GM23338 (cell line): ENCODE measurements around the gene ADORA1. TPM values are rescaled to one million over a fixed set of nuclear protein-coding genes. Genes with fewer than 3 reads are reported as not detected.

ENCODE experiments used
- ATAC-seq: fragments of 200-7000 bp; cut with Tn5 transposase; 3 replicates; pipeline ENCODE4 v1.9.1; 2020
- DNase-seq: peaks from one replicate; pipeline ENCODE4 v3.0.0-alpha.2; 2015; ENCODE audit warnings: low spot score
- H2AFZ ChIP-seq: fragments of 200-600 bp; sonication (generic); 2 replicates; pipeline ENCODE4 v1.8.0; 2016; ENCODE audit warnings: antibody characterized with exemption, mild to moderate bottlenecking, moderate library complexity
- H3F3A ChIP-seq: fragments of 200-600 bp; sonication (generic); replicated peaks from 2 replicates; pipeline ENCODE4 v1.8.0; 2017; ENCODE audit warnings: antibody characterized with exemption, mixed run types, low read depth
- H3K27ac ChIP-seq: fragments of 200-600 bp; sonication (generic); 2 replicates; pipeline ENCODE4 v1.6.1; 2016; ENCODE audit warnings: low read depth
- H3K27me3 ChIP-seq: fragments of 200-600 bp; sonication (generic); 2 replicates; pipeline ENCODE4 v1.8.0; 2016; ENCODE audit warnings: mild to moderate bottlenecking, mixed run types, moderate library complexity; ENCODE audit not compliant: insufficient read depth
- H3K36me3 ChIP-seq: fragments of 200-600 bp; sonication (generic); 2 replicates; pipeline ENCODE4 v1.8.0; 2016; ENCODE audit warnings: mild to moderate bottlenecking; ENCODE audit not compliant: insufficient read depth
- H3K4me1 ChIP-seq: fragments of 200-600 bp; sonication (generic); 2 replicates; pipeline ENCODE4 v1.8.0; 2016; ENCODE audit warnings: mild to moderate bottlenecking, moderate library complexity; ENCODE audit not compliant: insufficient read depth
- H3K4me2 ChIP-seq: fragments of 200-600 bp; sonication (generic); 2 replicates; pipeline ENCODE4 v1.7.1; 2017; ENCODE audit warnings: mixed run types
- H3K4me3 ChIP-seq: fragments of 200-600 bp; sonication (generic); 2 replicates; pipeline ENCODE4 v1.6.1; 2016; ENCODE audit warnings: mixed run types
- H3K79me2 ChIP-seq: fragments of 200-600 bp; sonication (generic); replicated peaks from 2 replicates; pipeline ENCODE4 v1.8.0; 2017; ENCODE audit warnings: mild to moderate bottlenecking; ENCODE audit not compliant: insufficient read depth
- H3K9me2 ChIP-seq: fragments of 200-600 bp; sonication (generic); 2 replicates; pipeline ENCODE4 v1.8.0; 2017; ENCODE audit not compliant: insufficient read depth
- H4K20me1 ChIP-seq: fragments of 200-600 bp; sonication (generic); replicated peaks from 2 replicates; pipeline ENCODE4 v1.8.0; 2017; ENCODE audit warnings: mild to moderate bottlenecking; ENCODE audit not compliant: insufficient read depth
- H3K27ac Mint-ChIP-seq: 2 replicates; pipeline ENCODE4 v1.8.0; 2020; ENCODE audit warnings: inconsistent platforms, mild to moderate bottlenecking, moderate library complexity, mixed read lengths
- H3K27me3 Mint-ChIP-seq: 3 replicates; pipeline ENCODE4 v1.8.0; 2022; ENCODE audit warnings: low read depth, mild to moderate bottlenecking, moderate library complexity, mixed read lengths, inconsistent platforms; ENCODE audit not compliant: insufficient read depth, poor library complexity
- H3K36me3 Mint-ChIP-seq: 3 replicates; pipeline ENCODE4 v1.8.0; 2021; ENCODE audit warnings: low read depth, mild to moderate bottlenecking, inconsistent platforms, moderate library complexity, mixed read lengths
- H3K4me1 Mint-ChIP-seq: 3 replicates; pipeline ENCODE4 v1.8.0; 2020; ENCODE audit warnings: mild to moderate bottlenecking, inconsistent platforms, mixed read lengths
- H3K4me3 Mint-ChIP-seq: 3 replicates; pipeline ENCODE4 v1.8.0; 2021; ENCODE audit warnings: moderate library complexity, mild to moderate bottlenecking, inconsistent platforms, mixed read lengths
- H3K9me3 Mint-ChIP-seq: 3 replicates; pipeline ENCODE4 v1.8.0; 2020; ENCODE audit warnings: moderate library complexity, mild to moderate bottlenecking, inconsistent platforms, mixed read lengths
- CREB1 ChIP-seq: fragments of 250-450 bp; sonication (Bioruptor Pico); IDR thresholded peaks from 2 replicates; pipeline ENCODE4 v1.5.0; 2020; ENCODE audit warnings: low read depth, mild to moderate bottlenecking, moderate library complexity
- EZH2 ChIP-seq: fragments of 200-600 bp; sonication (generic); IDR thresholded peaks from one replicate; pipeline ENCODE4 v1.8.0; 2017; ENCODE audit warnings: antibody characterized with exemption, mild to moderate bottlenecking, low read depth; ENCODE audit not compliant: unreplicated experiment
- EZH2phosphoT487 ChIP-seq: fragments of 200-600 bp; sonication (generic); IDR thresholded peaks from one replicate; pipeline ENCODE4 v1.8.1; 2018; ENCODE audit warnings: antibody characterized with exemption; ENCODE audit not compliant: unreplicated experiment
- NANOG ChIP-seq: IDR thresholded peaks from 2 replicates; pipeline ENCODE4 v1.6.1; 2016; ENCODE audit warnings: antibody characterized with exemption, borderline replicate concordance
- POLR2AphosphoS5 ChIP-seq: IDR thresholded peaks from 2 replicates; pipeline ENCODE4 v1.6.1; 2016; ENCODE audit warnings: antibody characterized with exemption, low read depth
- STAT1 ChIP-seq: IDR thresholded peaks from one replicate; pipeline ENCODE4 v1.6.1; 2016; ENCODE audit warnings: antibody characterized with exemption; ENCODE audit not compliant: unreplicated experiment
- ZNF114 ChIP-seq: fragments of 250-450 bp; sonication (Bioruptor Pico); IDR thresholded peaks from 2 replicates; pipeline ENCODE4 v1.5.0; 2020; ENCODE audit warnings: mild to moderate bottlenecking, moderate library complexity
- polyA plus RNA-seq: library from polyadenylated mRNA; unstranded; fragments of >200 nt; fragmentation: Nextera tagmentation; extraction: Ambion mirVana; gene quantifications from 2 replicates; pipeline ENCODE4 v1.2.1, GENCODE V29; 2016
- total RNA-seq: library from RNA; depleted of rRNA; stranded (reverse); fragments of >200 nt; shearing (Covaris generic); gene quantifications from 2 replicates; pipeline ENCODE4 v1.2.3, GENCODE V29; 2014
- TF ChIP-seq, protein P1 (sequence below): fragments of 250-450 bp; sonication (Bioruptor Pico); IDR thresholded peaks from 2 replicates; pipeline ENCODE4 v1.5.0; 2020; ENCODE audit warnings: mild to moderate bottlenecking, moderate library complexity

The ADORA1 gene
- total and polyA plus RNA-seq, 2 experiments from 2014 or later: 0.63 to 1.8 TPM

- TF ChIP-seq, protein P1, sequence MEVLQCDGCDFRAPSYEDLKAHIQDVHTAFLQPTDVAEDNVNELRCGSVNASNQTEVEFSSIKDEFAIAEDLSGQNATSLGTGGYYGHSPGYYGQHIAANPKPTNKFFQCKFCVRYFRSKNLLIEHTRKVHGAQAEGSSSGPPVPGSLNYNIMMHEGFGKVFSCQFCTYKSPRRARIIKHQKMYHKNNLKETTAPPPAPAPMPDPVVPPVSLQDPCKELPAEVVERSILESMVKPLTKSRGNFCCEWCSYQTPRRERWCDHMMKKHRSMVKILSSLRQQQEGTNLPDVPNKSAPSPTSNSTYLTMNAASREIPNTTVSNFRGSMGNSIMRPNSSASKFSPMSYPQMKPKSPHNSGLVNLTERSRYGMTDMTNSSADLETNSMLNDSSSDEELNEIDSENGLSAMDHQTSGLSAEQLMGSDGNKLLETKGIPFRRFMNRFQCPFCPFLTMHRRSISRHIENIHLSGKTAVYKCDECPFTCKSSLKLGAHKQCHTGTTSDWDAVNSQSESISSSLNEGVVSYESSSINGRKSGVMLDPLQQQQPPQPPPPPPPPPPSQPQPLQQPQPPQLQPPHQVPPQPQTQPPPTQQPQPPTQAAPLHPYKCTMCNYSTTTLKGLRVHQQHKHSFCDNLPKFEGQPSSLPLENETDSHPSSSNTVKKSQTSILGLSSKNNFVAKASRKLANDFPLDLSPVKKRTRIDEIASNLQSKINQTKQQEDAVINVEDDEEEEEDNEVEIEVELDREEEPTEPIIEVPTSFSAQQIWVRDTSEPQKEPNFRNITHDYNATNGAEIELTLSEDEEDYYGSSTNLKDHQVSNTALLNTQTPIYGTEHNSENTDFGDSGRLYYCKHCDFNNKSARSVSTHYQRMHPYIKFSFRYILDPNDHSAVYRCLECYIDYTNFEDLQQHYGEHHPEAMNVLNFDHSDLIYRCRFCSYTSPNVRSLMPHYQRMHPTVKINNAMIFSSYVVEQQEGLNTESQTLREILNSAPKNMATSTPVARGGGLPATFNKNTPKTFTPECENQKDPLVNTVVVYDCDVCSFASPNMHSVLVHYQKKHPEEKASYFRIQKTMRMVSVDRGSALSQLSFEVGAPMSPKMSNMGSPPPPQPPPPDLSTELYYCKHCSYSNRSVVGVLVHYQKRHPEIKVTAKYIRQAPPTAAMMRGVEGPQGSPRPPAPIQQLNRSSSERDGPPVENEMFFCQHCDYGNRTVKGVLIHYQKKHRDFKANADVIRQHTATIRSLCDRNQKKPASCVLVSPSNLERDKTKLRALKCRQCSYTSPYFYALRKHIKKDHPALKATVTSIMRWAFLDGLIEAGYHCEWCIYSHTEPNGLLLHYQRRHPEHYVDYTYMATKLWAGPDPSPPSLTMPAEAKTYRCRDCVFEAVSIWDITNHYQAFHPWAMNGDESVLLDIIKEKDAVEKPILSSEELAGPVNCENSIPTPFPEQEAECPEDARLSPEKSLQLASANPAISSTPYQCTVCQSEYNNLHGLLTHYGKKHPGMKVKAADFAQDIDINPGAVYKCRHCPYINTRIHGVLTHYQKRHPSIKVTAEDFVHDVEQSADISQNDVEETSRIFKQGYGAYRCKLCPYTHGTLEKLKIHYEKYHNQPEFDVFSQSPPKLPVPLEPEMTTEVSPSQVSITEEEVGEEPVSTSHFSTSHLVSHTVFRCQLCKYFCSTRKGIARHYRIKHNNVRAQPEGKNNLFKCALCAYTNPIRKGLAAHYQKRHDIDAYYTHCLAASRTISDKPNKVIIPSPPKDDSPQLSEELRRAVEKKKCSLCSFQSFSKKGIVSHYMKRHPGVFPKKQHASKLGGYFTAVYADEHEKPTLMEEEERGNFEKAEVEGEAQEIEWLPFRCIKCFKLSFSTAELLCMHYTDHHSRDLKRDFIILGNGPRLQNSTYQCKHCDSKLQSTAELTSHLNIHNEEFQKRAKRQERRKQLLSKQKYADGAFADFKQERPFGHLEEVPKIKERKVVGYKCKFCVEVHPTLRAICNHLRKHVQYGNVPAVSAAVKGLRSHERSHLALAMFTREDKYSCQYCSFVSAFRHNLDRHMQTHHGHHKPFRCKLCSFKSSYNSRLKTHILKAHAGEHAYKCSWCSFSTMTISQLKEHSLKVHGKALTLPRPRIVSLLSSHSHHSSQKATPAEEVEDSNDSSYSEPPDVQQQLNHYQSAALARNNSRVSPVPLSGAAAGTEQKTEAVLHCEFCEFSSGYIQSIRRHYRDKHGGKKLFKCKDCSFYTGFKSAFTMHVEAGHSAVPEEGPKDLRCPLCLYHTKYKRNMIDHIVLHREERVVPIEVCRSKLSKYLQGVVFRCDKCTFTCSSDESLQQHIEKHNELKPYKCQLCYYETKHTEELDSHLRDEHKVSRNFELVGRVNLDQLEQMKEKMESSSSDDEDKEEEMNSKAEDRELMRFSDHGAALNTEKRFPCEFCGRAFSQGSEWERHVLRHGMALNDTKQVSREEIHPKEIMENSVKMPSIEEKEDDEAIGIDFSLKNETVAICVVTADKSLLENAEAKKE (CRISPR knock-in tag): no peak
Measured at GRCh38 chr1:203139976-203140475, 12.5 kb downstream of the ADORA1 start (continued).

DNA sequence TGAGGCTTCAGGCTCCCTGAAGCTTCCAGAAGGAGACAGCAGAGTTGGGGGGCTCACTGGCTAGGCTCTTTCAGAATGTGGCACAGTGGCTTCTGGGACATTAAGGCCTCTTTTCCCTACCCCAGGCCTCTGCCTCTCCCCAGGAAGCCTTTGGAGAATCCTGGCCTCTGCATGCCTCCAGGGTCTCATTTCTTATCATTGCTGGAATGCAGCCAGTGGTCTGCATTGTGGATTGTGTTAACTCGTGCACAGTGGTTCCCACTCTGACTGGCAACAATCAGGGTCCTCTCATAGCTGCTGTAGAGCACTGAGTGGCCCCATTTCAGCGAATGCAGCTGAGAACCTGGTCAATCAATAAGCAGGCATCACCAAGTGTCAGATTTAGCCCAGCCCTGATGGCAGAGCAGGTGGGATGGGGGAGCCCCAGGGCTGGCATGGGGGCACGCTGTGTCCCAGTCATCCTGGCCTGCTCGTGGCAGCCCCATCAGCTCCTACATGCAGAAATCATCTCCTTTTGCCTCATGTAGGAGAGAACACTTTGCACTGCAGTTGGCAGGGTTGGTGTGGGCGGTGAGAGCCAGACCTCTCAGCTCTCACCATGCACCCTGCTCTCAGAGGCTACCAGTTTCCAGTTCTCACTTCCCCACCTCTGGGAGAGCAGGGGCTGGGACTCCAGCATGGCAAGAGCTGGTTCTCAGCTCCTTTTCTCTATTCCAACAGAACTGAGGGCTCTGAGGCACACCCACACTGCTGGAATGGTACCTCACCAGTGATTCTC, 13.4 kb downstream of the ADORA1 start:
- Mint-ChIP-seq H3K27ac (no peak overlapping the region), H3K9me3 (peaks cover 2% of the 10 kb centered on the region; the same call in 1 of the 3 replicates), H3K27me3 (peaks cover 7% of the 10 kb centered on the region), H3K4me3 (no peak overlapping the region), H3K4me1 (peaks cover 18% of the 10 kb centered on the region), H3K36me3 (no peaks in the 10 kb centered on the region)
- H3K27me3 ChIP-seq: no peaks in the 10 kb centered on the region
- H3K9me2 ChIP-seq: no peaks in the 10 kb centered on the region
- DNase-seq: no peak
- no peak overlapping the region for H3K27ac ChIP-seq
- no peak for ATAC-seq
- H3K36me3 ChIP-seq: no peaks in the 10 kb centered on the region
- H3F3A ChIP-seq: no peaks in the 10 kb centered on the region
- H3K4me1 ChIP-seq: peaks cover 2% of the 10 kb centered on the region; the same call in 1 of the 2 replicates
- no peak for TF ChIP-seq EZH2phosphoT487
- no peak for TF ChIP-seq ZNF114 (CRISPR knock-in tag)
- no peak for TF ChIP-seq STAT1
- TF ChIP-seq NANOG: no peak
- no peak for TF ChIP-seq POLR2AphosphoS5
- TF ChIP-seq CREB1 (CRISPR knock-in tag): no peak
- no peak for TF ChIP-seq EZH2
- no peaks in the 10 kb centered on the region for H4K20me1 ChIP-seq
- no peak overlapping the region for H3K4me2 ChIP-seq
- no peaks in the 10 kb centered on the region for H3K79me2 ChIP-seq
- H3K4me3 ChIP-seq: no peak overlapping the region
- H2AFZ ChIP-seq: no peak overlapping the region
